HG03442 (cell line): ENCODE results near the gene ST6GALNAC6.
"Not testable (repeated sequence)": the region's sequence is repeated elsewhere in the genome, so short reads cannot be mapped to it uniquely, and the experiment has no call there.

Source experiments
- ATAC-seq: cut with Tn5 transposase; IDR thresholded peaks from one replicate; pipeline ENCODE4 v1.9.1; 2021; ENCODE audit warnings: mild to moderate bottlenecking, moderate library complexity; ENCODE audit not compliant: unreplicated experiment

The ST6GALNAC6 gene

DNA sequence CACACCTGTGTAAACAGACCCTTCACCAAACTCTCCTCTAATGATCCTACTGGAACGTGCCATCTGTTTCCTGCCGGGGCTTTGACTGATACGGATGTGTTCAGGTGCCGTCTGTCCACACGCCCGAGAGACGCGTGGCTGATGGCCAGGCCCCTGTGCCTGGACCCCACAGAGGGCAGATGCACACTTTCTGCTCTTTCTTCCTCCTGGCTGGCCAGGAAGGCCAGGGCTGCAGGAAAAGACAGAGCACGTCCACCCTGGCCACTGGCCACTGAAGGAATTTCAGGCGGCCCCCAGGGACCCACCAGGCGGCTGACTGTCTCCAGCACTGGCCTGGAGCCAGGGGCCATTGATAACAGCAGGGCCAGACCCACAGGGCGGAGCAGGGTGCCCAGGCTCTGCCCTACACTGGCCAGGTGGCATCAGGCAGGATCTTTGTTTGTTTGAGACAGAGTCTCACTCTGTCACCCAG, 41.3 kb downstream of the ST6GALNAC6 start:
- no peak for ATAC-seq

DNA sequence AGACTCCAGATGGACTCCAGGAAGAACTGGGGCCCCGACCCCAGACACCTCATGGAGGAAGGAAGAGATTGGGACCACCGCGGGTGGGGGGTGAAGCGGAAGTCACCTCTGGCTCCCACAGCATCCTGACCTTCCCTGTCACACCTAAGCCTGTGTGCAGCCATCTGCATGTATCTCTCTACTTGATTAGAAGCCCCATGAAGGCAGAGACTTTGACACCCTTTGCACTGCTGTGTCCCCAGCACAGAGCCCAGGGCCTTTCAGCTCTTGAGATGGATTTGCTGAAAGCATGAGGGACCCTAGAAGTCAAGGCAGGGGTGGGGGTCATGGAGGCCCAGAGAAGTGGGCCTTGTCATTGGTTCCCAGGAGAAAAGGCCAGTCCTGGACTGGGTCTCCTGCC, 42.1 kb downstream of the ST6GALNAC6 start:
- no peak for ATAC-seq

DNA sequence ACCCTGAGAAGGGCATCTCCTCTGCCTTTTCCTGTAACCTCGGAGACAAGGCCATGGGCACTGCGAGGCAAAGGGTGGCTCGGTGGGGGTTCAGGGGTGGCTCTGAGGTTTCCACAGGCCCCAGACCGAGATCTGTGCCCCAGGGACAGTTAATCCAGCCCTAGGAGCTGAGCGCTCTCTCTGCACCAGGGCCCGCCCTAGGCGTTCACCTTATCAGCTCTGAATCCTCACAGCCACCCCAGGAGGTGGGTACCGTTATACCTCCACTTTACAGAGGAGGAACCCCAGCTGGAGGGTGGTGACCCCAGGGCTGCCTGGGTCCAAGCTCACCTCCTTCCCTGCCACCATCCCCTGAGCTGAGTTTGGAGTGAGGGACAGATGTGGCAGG, 42.7 kb downstream of the ST6GALNAC6 start:
- ATAC-seq = no peak

GRCh38 chr9:127856094-127856728, 43.2 kb downstream of the ST6GALNAC6 start:
- no peak for ATAC-seq

- no peak for ATAC-seq
Observed at GRCh38 chr9:127855522-127855921, 43.9 kb downstream of the ST6GALNAC6 start.

DNA sequence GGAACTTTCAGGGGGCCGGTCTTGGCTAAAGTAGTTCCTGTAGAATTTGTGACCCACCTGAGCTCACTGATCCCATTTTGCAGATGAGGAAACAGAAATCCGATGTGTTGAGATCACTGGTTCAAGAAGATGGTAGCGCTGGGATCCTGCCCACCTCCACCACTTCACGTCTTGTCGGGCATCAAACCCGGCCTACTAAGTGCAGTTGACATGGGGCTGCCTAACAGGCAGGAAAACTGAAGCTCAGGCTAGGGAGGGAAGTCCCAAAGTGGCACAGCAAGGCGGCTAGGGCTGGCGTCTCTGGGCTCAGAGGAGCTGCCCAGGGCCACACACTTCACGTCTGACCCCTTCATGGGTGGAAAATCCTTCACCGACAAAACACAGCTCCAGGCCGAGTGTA, 44.4 kb downstream of the ST6GALNAC6 start:
- no peak for ATAC-seq

GRCh38 chr9:127854184-127854806, 45.1 kb downstream of the ST6GALNAC6 start, which contains the start of gene ENG:
Gene ENG (minus strand): TSS chr9:127854658. CDS start chr9:127854355, 303 bp downstream.
- ATAC-seq = no peak

GRCh38 chr9:127853312-127854183, 45.9 kb downstream of the ST6GALNAC6 start:
- no peak for ATAC-seq

- no peak for ATAC-seq
Observed at GRCh38 chr9:127852829-127853228, 46.6 kb downstream of the ST6GALNAC6 start.

DNA sequence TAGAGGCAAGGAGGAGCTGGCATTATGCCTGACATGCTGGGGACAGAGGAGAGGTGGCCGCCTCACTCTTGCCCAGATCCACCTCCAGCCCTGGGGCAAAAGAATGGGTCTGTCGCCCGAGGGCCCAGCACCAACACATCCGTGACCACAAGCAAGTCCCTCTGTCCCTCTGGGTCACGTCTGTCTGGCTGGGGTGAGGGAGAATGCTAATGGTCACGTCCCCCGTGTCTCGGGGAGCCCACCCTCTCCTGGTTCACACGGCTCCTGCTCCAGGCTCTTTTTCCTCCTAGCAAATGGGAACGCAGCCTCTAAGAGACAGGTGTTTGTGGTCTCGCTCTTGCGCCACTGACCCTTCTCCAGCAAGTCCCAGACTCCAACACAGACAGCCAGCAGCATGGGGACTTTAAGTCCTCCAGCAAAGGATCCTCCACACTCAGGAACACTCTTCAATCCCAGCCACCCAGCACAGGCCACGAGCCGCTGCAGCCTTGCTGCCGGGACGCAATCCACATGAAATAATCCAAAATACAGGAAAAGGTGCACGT, 49.0 kb downstream of the ST6GALNAC6 start:
- no peak for ATAC-seq

GRCh38 chr9:127848756-127849504, 50.5 kb downstream of the ST6GALNAC6 start:
- ATAC-seq = no peak

DNA sequence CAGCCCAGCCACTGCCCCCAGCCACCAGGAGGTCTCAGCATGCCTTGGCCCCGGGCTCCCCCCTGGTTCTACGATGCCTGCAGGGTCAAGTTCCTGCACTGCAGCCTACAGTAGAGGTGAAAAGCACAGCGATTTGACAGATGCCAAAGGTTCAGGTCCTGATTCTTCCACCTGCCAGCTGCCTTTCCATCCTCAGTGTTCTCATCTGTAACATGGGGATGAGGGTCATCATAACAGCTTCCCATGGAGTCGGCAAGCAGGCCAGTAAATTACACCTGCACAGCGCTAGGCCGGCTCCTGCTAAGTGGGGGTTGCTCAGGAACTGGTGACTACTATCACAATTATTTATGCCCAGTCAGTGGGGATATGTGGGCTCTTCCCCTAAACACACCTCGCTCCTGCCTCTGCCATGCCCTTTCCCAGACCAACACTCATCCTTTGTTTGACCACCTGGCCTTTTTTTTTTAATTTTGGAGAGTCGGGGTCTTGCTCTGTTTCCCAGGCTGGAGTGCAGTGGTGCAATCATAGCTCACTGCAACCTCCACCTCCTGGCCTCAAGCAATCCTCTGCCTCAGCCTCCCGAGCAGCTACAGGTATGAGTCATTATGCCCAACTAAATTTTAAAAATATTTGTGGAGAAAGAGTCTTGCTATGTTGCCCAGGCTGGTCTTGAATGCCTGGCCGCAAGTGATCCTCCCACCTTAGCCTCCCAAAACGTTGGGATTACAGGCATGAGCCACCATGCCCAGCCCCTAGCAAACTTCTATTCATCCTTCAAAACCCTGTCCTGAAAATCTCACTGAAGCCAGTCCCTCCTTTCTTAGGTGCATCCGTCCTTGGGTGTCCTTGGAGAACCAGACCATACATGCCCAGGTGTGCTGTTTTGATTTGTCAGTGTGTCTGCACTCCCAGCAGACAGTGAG, 51.3 kb downstream of the ST6GALNAC6 start:
- ATAC-seq = no peak

DNA sequence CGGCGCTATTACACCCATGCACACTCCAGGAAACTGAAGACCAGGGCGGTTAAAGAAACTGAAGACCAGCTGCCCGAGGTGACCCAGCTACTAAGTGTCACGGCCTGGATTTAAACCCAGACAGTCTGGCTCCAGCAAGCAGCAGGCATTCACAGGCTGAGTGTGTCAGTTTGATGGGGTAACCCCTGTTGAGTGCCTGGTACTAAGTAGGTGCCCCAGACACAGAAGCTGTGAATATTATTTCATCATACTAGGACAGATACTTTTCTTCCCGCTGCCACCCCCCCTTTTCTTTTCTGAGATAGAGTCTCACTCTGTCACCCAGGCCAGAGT, 52.3 kb downstream of the ST6GALNAC6 start:
- no peak for ATAC-seq

DNA sequence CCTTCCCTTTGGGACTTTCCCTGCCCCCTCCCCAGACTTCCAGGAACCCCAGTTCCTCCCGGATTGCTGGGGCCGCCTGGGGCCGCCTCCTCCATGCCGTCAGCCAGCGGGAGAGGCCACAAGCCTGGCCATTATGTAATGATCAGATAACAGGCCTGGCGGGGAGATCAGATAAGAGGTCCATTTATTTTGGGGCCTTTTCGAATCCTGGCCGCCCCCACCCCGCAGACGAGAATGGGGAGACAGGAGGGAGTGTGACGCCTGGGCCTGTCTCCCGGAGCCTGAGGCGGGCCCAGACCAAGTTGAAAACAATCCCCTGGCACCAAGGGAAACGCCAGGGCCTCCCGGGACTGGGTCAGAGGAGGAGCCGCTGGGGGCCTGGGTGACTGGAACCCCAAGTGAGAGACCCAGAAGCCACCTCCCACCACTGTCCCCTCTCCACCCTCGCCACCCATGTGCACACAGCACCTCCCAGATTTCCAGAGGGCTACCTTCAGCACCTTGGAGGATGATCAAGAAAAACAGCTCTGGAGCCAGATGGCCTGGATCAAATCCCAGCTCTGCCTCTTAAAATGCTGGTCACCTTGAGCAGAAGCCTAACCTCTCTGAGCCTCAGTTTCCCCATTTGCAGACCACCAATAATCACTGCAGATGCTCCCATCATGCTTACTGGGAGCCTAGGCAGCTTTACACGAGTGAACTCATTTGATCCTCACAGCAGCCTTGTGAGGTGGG, 52.8 kb downstream of the ST6GALNAC6 start:
- ATAC-seq = no peak

- ATAC-seq = not testable (repeated sequence)
Observed at GRCh38 chr9:127845619-127846018, 53.8 kb downstream of the ST6GALNAC6 start.

DNA sequence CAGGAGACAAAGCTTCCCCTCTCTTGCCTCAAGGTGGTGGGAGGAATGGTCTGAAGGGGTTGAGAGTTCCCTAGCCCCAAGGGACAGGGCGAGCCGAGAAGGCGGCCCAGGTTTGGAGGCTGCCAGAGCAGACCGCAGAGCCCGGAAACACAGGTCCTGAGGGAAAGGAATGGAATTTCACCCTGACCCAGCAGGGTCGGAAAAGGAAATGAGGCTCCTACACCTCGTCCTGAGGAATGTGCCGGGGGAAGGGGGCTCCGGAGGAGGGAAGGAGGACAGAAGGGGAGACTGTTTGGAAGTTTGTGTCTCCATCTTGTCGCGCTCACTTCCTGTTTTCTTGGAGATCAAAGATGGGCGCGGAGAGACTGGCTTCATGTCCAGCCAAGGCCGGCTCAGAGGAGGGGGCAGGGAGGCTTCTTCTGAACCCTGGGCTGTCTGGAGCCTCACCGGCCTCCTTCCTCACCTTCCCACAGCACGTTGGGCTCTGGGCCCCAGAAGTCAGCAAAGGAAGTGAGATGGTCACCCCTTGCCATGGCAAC, 54.5 kb downstream of the ST6GALNAC6 start:
- no peak for ATAC-seq

GRCh38 chr9:127841087-127841835, 58.1 kb downstream of the ST6GALNAC6 start:
- no peak for ATAC-seq
